HUES48 (cell line): ENCODE measurements around the gene AKAP3.

Experiments used
- H3K27ac ChIP-seq: one replicate; pipeline ENCODE4 v1.7.0; 2013; ENCODE audit warnings: low read depth, low read length, inconsistent platforms
- H3K27me3 ChIP-seq: 2 replicates; pipeline ENCODE4 v1.6.1; 2013; ENCODE audit warnings: mild to moderate bottlenecking, low read length; ENCODE audit not compliant: control insufficient read depth, insufficient read depth
- H3K36me3 ChIP-seq: 2 replicates; pipeline ENCODE4 v1.6.1; 2013; ENCODE audit warnings: low read length; ENCODE audit not compliant: control insufficient read depth, insufficient read depth
- H3K4me1 ChIP-seq: 2 replicates; pipeline ENCODE4 v1.6.1; 2013; ENCODE audit warnings: mild to moderate bottlenecking, low read length; ENCODE audit not compliant: control insufficient read depth, insufficient read depth
- H3K4me3 ChIP-seq: 2 replicates; pipeline ENCODE4 v1.5.1; 2013; ENCODE audit warnings: mild to moderate bottlenecking, low read depth, low read length
- H3K9ac ChIP-seq: 2 replicates; pipeline ENCODE4 v1.6.1; 2013; ENCODE audit warnings: mild to moderate bottlenecking, low read depth, low read length, moderate library complexity
- H3K9me3 ChIP-seq: 2 replicates; pipeline ENCODE4 v1.6.1; 2013; ENCODE audit warnings: low read length; ENCODE audit not compliant: control insufficient read depth, insufficient read depth

The AKAP3 gene

DNA sequence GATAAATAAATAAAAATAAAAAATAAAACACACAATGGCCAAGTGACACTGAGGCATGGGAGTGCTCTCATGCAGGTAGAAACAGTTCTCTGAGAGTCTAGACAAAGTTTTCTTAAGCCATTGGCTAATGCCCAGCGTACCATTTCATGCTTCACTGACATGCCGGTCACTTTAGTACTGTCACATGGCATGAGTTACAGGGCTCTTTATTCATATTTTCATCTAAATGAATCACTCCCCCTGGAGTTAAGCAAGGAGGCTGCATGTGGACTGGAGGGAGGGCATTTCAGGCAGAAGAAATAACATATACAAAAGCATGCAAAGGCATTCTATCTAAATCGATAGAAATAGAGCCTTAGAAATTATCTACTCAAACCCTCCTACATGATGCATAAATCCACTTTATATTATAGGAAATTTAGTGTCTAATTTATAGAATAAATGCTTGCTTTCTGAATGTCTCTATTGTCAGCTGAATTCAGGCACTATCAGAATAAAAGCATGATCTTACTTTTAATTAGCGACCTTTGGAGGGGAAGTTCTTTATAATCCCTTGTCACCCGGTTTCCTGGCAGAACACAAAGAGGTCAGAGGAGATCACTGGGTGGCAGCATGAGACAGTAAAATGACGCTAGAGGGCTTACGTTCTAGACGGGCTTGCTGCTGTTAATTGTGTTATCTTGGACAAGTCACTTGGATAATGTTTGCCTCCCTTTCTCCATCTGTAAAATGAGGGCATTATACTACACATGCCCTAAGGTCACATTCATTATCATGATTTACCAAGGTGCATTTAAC lies 69.3 kb downstream of the AKAP3 start:
- H3K27me3 ChIP-seq, result no peaks in the 10 kb centered on the region
- H3K9me3 ChIP-seq, result no peaks in the 10 kb centered on the region
- no peak overlapping the region for H3K4me3 ChIP-seq
- H3K36me3 ChIP-seq, result no peaks in the 10 kb centered on the region
- no peak overlapping the region for H3K27ac ChIP-seq
- H3K4me1 ChIP-seq, result no peaks in the 10 kb centered on the region
- no peak overlapping the region for H3K9ac ChIP-seq

DNA sequence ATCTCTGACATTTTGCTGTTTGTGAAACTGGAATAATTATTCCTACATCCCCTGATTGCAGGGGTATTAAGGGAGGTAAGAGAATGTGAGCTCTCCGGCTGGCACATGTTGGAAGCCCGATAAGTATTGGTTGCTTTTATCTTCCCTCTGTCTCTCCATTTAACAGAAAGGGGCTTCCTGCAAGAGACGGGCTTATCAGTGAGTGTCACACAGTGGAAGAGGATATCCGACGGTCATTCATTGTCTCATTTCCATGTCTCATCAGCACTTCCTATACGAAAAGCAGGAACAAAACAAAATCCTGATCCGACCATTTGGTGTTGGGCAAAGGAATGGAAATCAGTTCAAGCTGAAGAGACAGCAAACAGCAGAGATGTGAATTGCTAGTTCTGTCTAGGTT lies 76.2 kb downstream of the AKAP3 start:
- Histone ChIP-seq H3K4me3 (no peak overlapping the region), H3K36me3 (no peaks in the 10 kb centered on the region), H3K9ac (no peak overlapping the region), H3K27ac (no peak overlapping the region), H3K27me3 (no peaks in the 10 kb centered on the region), H3K4me1 (no peaks in the 10 kb centered on the region), H3K9me3 (no peaks in the 10 kb centered on the region)

GRCh38 chr12:4569261-4569660 lies 79.6 kb downstream of the AKAP3 start:
- Histone ChIP-seq H3K4me3 (no peak overlapping the region), H3K36me3 (no peaks in the 10 kb centered on the region), H3K27ac (no peak overlapping the region), H3K4me1 (no peaks in the 10 kb centered on the region), H3K27me3 (no peaks in the 10 kb centered on the region), H3K9me3 (no peaks in the 10 kb centered on the region), H3K9ac (no peak overlapping the region)

DNA sequence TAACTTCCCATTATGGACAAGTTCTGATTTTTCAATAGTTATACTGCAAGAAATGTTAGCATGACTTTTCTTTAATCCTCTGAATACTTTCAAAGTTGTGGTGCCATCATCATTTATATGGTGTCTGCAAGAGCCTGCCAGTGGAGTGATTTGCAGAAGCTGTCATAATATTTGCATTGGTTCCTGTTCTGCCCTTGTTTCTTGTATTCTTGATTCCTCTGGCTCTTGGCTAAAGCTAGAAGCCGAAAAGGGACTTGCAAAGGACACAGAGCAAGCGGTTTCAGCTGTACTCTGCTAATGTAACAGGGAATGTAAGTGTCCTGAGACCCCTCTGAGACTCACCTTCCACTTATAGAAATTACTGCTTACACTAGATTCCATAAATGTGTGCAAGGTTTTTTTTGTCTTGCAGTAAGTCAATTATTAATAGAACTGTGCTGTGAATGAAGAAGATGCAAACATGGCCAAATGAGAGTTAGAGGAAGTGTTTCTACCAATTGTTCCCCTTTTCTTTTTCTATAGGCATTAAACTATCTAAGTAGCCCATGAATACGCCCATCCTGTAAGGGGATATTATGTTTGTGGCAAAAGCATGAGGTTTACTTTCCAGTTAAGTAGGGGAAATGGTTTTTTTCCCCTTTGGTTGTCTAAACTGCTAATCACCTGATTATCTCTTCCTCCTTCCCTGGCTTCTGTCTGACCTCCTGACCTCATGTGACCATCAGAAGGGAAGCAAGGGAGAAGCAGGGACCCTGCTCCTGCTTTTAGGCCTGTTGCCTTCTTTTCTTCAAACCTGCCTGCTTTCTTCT lies 81.6 kb downstream of the AKAP3 start:
- Histone ChIP-seq H3K9ac (no peak overlapping the region), H3K4me3 (no peak overlapping the region), H3K4me1 (0 out of 2 replicates have a peak, but pooled peaks cover 3% of the 10 kb centered on the region), H3K36me3 (no peaks in the 10 kb centered on the region), H3K27ac (no peak overlapping the region), H3K27me3 (peaks cover 17% of the 10 kb centered on the region), H3K9me3 (no peaks in the 10 kb centered on the region)

GRCh38 chr12:4566474-4566873 lies 82.4 kb downstream of the AKAP3 start:
- no peaks in the 10 kb centered on the region for H3K36me3 ChIP-seq
- H3K4me1 ChIP-seq, result peaks cover 7% of the 10 kb centered on the region; the same call in 1 of the 2 replicates
- no peak overlapping the region for H3K9ac ChIP-seq
- H3K27ac ChIP-seq, result no peak overlapping the region
- H3K9me3 ChIP-seq, result no peaks in the 10 kb centered on the region
- peaks cover 18% of the 10 kb centered on the region for H3K27me3 ChIP-seq
- H3K4me3 ChIP-seq, result no peak overlapping the region
